Body of pancreas (tissue), 4 donors: ENCODE results near the gene MAVS. TPM values are rescaled to one million over a fixed set of nuclear protein-coding genes. Genes with fewer than 3 reads are reported as not detected.
"Not testable (repeated sequence)": the region's sequence is repeated elsewhere in the genome, so short reads cannot be mapped to it uniquely, and the experiment has no call there.

Experiments
- ATAC-seq: fragments of 150-250 bp; one replicate; pipeline ENCODE4 v1.9.1; 2016
- DNase-seq, 4 donors: peaks; one replicate each; pipeline ENCODE4 v3.0.0-alpha.2; 2019
- H3K27ac ChIP-seq, 4 donors: fragments of 200-600 bp; sonication (generic); 1 replicate in 3 of 4; 2 replicates in 1 of 4; pipeline versions ENCODE4 v1.5.1 to v1.6.1; 2016 to 2019; ENCODE audit warnings: mild to moderate bottlenecking in 1 of 4, mixed read lengths in 1 of 4, moderate library complexity in 1 of 4
- H3K27me3 ChIP-seq, 2 donors: fragments of 200-600 bp; sonication (generic); one replicate each; pipeline ENCODE4 v1.6.0; 2016; ENCODE audit warnings: mild to moderate bottlenecking in 1 of 2
- H3K36me3 ChIP-seq, 2 donors: fragments of 200-600 bp; sonication (generic); replicated peaks in 1 of 2; 2 replicates each; pipeline ENCODE4 v1.5.1; 2016; ENCODE audit warnings: low read depth in 2 of 2; ENCODE audit not compliant: insufficient read depth in 1 of 2
- H3K4me1 ChIP-seq: fragments of 200-600 bp; sonication (generic); one replicate; pipeline ENCODE4 v1.6.0; 2016
- H3K4me3 ChIP-seq, 2 donors: fragments of 200-600 bp; sonication (generic); 1 replicate in 1 of 2; 2 replicates in 1 of 2; pipeline ENCODE4 v1.5.1; 2016 to 2019
- H3K9me3 ChIP-seq, 3 donors: fragments of 200-600 bp; sonication (generic); 1 replicate in 2 of 3; 2 replicates in 1 of 3; pipeline ENCODE4 v1.5.1; 2016
- CTCF ChIP-seq, 7 experiments: fragments of 450-650 bp in 4 of 7; fragments of 200-600 bp in 3 of 7; sonication (generic) in 3 of 7; IDR thresholded peaks; one replicate each; pipeline ENCODE4 v1.5.1; 2016 to 2019; ENCODE audit warnings: antibody characterized with exemption in 7 of 7
- POLR2A ChIP-seq, 3 donors: fragments of 450-650 bp; IDR thresholded peaks; one replicate each; pipeline ENCODE4 v1.6.1; 2016; ENCODE audit warnings: antibody characterized with exemption in 3 of 3, mild to moderate bottlenecking in 2 of 3
- WGBS, 2 donors: methylation state at CpG; one replicate each; pipeline ENCODE4 v1.1.5; 2017; 5-methylcytosine and 5-hydroxymethylcytosine counted together
- intact Hi-C: fragments of 100-400 bp; cut with DNase I; formaldehyde crosslinking; loops from one replicate; pipeline ENCODE4 v1.15.1; 2023
- total RNA-seq, 2 donors: library from RNA; depleted of rRNA; stranded (reverse); fragments of >200 nt; gene quantifications; one replicate each; pipeline ENCODE4 v1.1.0, GENCODE V29; 2016

The MAVS gene
- total RNA-seq, 2 donors from 2014 or later, result 21.5 to 24.4 TPM

GRCh38 chr20:3836132-3836531 is 10.5 kb upstream of the MAVS start:
- ATAC-seq, result no peak
- no peaks in the 10 kb centered on the region for H3K4me1 ChIP-seq
- no peaks in the 10 kb centered on the region for H3K9me3 ChIP-seq
- no peaks in the 10 kb centered on the region for H3K36me3 ChIP-seq
- DNase-seq, result no peak
- intact Hi-C loops, result no loop called here
- H3K27ac ChIP-seq, result no peak overlapping the region
- WGBS, 2 donors, result 95 to 99% methylated on average over 4 of the region's 4 CpGs
- TF ChIP-seq CTCF (IDR thresholded peaks at IDR 0.05), result no peak
- no peak for TF ChIP-seq POLR2A (IDR thresholded peaks at IDR 0.05)
- no peak overlapping the region for H3K4me3 ChIP-seq
- H3K27me3 ChIP-seq, result no peaks in the 10 kb centered on the region

GRCh38 chr20:3839328-3839727 is 7.3 kb upstream of the MAVS start:
- no peaks in the 10 kb centered on the region for H3K27me3 ChIP-seq
- H3K27ac ChIP-seq, result no peak overlapping the region
- DNase-seq, result no peak
- H3K4me1 ChIP-seq, result no peaks in the 10 kb centered on the region
- intact Hi-C loops, result no loop called here
- H3K36me3 ChIP-seq, result no peaks in the 10 kb centered on the region
- 70 to 84% methylated on average over 2 to 3 of the region's 3 CpGs for WGBS, 2 donors
- H3K9me3 ChIP-seq, result no peaks in the 10 kb centered on the region
- TF ChIP-seq POLR2A (IDR thresholded peaks at IDR 0.05) (no peak), CTCF (IDR thresholded peaks at IDR 0.05) (no peak)
- no peak for ATAC-seq
- H3K4me3 ChIP-seq, result no peak overlapping the region

- ATAC-seq, H3K4me1 ChIP-seq, H3K27ac ChIP-seq, H3K27me3 ChIP-seq, H3K36me3 ChIP-seq, H3K4me3 ChIP-seq, DNase-seq, intact Hi-C loops, H3K9me3 ChIP-seq: not testable (repeated sequence)
- 87 to 92% methylated on average over 7 of the region's 7 CpGs for WGBS, 2 donors
These were observed 6.4 kb upstream of the MAVS start for GRCh38 chr20:3840201-3840600.

GRCh38 chr20:3842348-3842930 is 4.2 kb upstream of the MAVS start:
- Histone ChIP-seq H3K36me3 (no peaks in the 10 kb centered on the region), H3K4me1 (peaks cover 11% of the 10 kb centered on the region), H3K27ac (no peak overlapping the region), H3K9me3 (no peaks in the 10 kb centered on the region), H3K4me3 (no peak overlapping the region), H3K27me3 (no peaks in the 10 kb centered on the region)
- TF ChIP-seq CTCF (IDR thresholded peaks at IDR 0.05) (no peak), POLR2A (IDR thresholded peaks at IDR 0.05) (no peak)
- 84% methylated on average over 7 of the region's 7 CpGs for WGBS, 2 donors
- DNase-seq, result no peak
- no peak for ATAC-seq
- intact Hi-C loops, result no loop called here

- WGBS, 2 donors, result 68 to 90% methylated on average over 1 to 5 of the region's 5 CpGs
- no peaks in the 10 kb centered on the region for H3K9me3 ChIP-seq
- no peaks in the 10 kb centered on the region for H3K27me3 ChIP-seq
- DNase-seq (no peak), ATAC-seq (no peak)
- no peaks in the 10 kb centered on the region for H3K36me3 ChIP-seq
- peaks cover 22% of the 10 kb centered on the region for H3K4me1 ChIP-seq
- H3K27ac ChIP-seq, result no peak overlapping the region
- TF ChIP-seq POLR2A (IDR thresholded peaks at IDR 0.05) (no peak), CTCF (IDR thresholded peaks at IDR 0.05) (no peak)
- intact Hi-C loops, result no loop called here
- no peak overlapping the region for H3K4me3 ChIP-seq
These were observed 3.1 kb upstream of the MAVS start for GRCh38 chr20:3843490-3843889.

- H3K4me3 ChIP-seq, ATAC-seq, H3K27me3 ChIP-seq, H3K9me3 ChIP-seq, H3K27ac ChIP-seq, intact Hi-C loops, H3K36me3 ChIP-seq, DNase-seq: not testable (repeated sequence)
- WGBS, 2 donors, result 91 to 96% methylated on average over 9 of the region's 9 CpGs
- H3K4me1 ChIP-seq, result peaks cover 27% of the 10 kb centered on the region
These were observed 2.5 kb upstream of the MAVS start for GRCh38 chr20:3843990-3844619.
